GM12878 (cell line): ENCODE measurements around the gene ZNF10. TPM values are rescaled to one million over a fixed set of nuclear protein-coding genes. Genes with fewer than 3 reads are reported as not detected.

ENCODE experiments used
- BACH1 ChIP-seq: fragments of 450-650 bp; IDR thresholded peaks from 2 replicates; pipeline ENCODE4 v1.6.1; 2017; ENCODE audit warnings: mild to moderate bottlenecking, borderline replicate concordance
- CREB1 ChIP-seq: IDR thresholded peaks from 2 replicates; pipeline ENCODE4 v1.6.1; 2012; ENCODE audit warnings: low read depth, mild to moderate bottlenecking, inconsistent platforms
- CREM ChIP-seq: IDR thresholded peaks from 2 replicates; pipeline ENCODE4 v1.6.1; 2014; ENCODE audit warnings: antibody characterized with exemption, low read depth
- HDGF ChIP-seq: fragments of 450-650 bp; IDR thresholded peaks from 2 replicates; pipeline ENCODE4 v1.6.1; 2016; ENCODE audit warnings: antibody characterized with exemption
- NBN ChIP-seq: fragments of 450-650 bp; IDR thresholded peaks from 2 replicates; pipeline ENCODE4 v1.6.1; 2016
- RCOR1 ChIP-seq: conservative IDR thresholded peaks from 2 replicates; pipeline ENCODE4 v1.6.1; 2012; ENCODE audit warnings: low read depth, low read length, improper control_type of control experiment
- SMAD5 ChIP-seq: IDR thresholded peaks from 2 replicates; pipeline ENCODE4 v1.6.1; 2016; ENCODE audit warnings: antibody characterized with exemption, low read depth
- SPI1 ChIP-seq: IDR thresholded peaks from 2 replicates; pipeline ENCODE4 v1.6.1; 2011; ENCODE audit warnings: low read depth, mild to moderate bottlenecking, low read length, moderate library complexity, borderline replicate concordance; ENCODE audit not compliant: insufficient read depth
- STAT3 ChIP-seq: IDR thresholded peaks from 2 replicates; pipeline ENCODE4 v1.6.1; 2011; ENCODE audit warnings: low read depth, low read length, improper control_type of control experiment
- SUPT20H ChIP-seq: IDR thresholded peaks from 2 replicates; pipeline ENCODE4 v1.6.1; 2011; ENCODE audit warnings: low read depth, mild to moderate bottlenecking, low read length, moderate library complexity, borderline replicate concordance; ENCODE audit not compliant: control insufficient read depth
- ZNF207 ChIP-seq: fragments of 450-650 bp; IDR thresholded peaks from 2 replicates; pipeline ENCODE4 v1.6.1; 2014; ENCODE audit warnings: antibody characterized with exemption, mild to moderate bottlenecking, borderline replicate concordance
- polyA plus RNA-seq, 11 experiments: library from polyadenylated mRNA; depleted of rRNA in 4 of 11; unstranded in 6 of 11; stranded (reverse) in 5 of 11; fragments of >200 nt; fragmentation: Nextera tagmentation in 4 of 11; fragmentation: Illumina TruSeq in 1 of 11; extraction: Ambion mirVana in 4 of 11; extraction: Trizol in 1 of 11; gene quantifications; 1 replicate in 1 of 11; 2 replicates in 10 of 11; pipeline versions ENCODE4 v1.2.1 to v1.2.3, GENCODE V29; 2011 to 2016; ENCODE audit warnings: inconsistent platforms in 2 of 11, missing spikeins in 2 of 11, low read depth in 1 of 11
- total RNA-seq, 4 experiments: library from RNA; depleted of rRNA in 3 of 4; stranded (reverse); fragments of >200 nt in 3 of 4; fragmentation: Illumina TruSeq in 1 of 4; extraction: Trizol in 1 of 4; gene quantifications; 2 replicates each; pipeline versions ENCODE4 v1.2.1 to v1.2.3, GENCODE V29; 2013 to 2021
- TF ChIP-seq, protein P1 (sequence below), 3 experiments: IDR thresholded peaks in 2 of 3; conservative IDR thresholded peaks in 1 of 3; 2 replicates each; pipeline ENCODE4 v1.5.1; 2011; ENCODE audit warnings: low read depth in 3 of 3, low read length in 3 of 3, mild to moderate bottlenecking in 3 of 3, control low read depth in 2 of 3, moderate library complexity in 2 of 3, inconsistent platforms in 1 of 3, mixed read lengths in 1 of 3; ENCODE audit not compliant: control insufficient read depth in 2 of 3, insufficient read depth in 1 of 3; ENCODE audit errors: extremely low read depth in 1 of 3
- TF ChIP-seq, protein P2 (sequence below): IDR thresholded peaks from 2 replicates; pipeline ENCODE4 v1.6.1; 2012; ENCODE audit warnings: mild to moderate bottlenecking, low read depth, low read length
- TF ChIP-seq, protein P3 (sequence below): IDR thresholded peaks from 2 replicates; pipeline ENCODE4 v1.6.1; 2011; ENCODE audit warnings: low read depth, low read length, improper control_type of control experiment, borderline replicate concordance
- TF ChIP-seq, protein P4 (sequence below): IDR thresholded peaks from 2 replicates; pipeline ENCODE4 v1.6.1; 2012; ENCODE audit warnings: improper control_type of control experiment, low read depth, low read length; ENCODE audit not compliant: insufficient replicate concordance
- TF ChIP-seq, protein P5 (sequence below): IDR thresholded peaks from 2 replicates; pipeline ENCODE4 v1.6.1; 2012; ENCODE audit warnings: low read length, inconsistent platforms

ZNF10 gene
- total and polyA plus RNA-seq, 10 of the 15 experiments (the other 5 are each of a cell fraction or from before 2014, with no cell fraction given), result 1.7 to 4.2 (median 2.9) TPM

- TF ChIP-seq RCOR1 (no peak), SMAD5 (no peak), STAT3 (no peak), CREM (peak; percentile 85), SPI1 (no peak), CREB1 (peak; percentile 94), SUPT20H (no peak), HDGF (no peak), ZNF207 (peak; percentile 53; the same call in 1 of the 2 replicates), NBN (0 out of 2 replicates have a peak, but pooled peaks have one; percentile 27), BACH1 (peak; percentile 79; the same call in 1 of the 2 replicates)
- TF ChIP-seq, protein P1, sequence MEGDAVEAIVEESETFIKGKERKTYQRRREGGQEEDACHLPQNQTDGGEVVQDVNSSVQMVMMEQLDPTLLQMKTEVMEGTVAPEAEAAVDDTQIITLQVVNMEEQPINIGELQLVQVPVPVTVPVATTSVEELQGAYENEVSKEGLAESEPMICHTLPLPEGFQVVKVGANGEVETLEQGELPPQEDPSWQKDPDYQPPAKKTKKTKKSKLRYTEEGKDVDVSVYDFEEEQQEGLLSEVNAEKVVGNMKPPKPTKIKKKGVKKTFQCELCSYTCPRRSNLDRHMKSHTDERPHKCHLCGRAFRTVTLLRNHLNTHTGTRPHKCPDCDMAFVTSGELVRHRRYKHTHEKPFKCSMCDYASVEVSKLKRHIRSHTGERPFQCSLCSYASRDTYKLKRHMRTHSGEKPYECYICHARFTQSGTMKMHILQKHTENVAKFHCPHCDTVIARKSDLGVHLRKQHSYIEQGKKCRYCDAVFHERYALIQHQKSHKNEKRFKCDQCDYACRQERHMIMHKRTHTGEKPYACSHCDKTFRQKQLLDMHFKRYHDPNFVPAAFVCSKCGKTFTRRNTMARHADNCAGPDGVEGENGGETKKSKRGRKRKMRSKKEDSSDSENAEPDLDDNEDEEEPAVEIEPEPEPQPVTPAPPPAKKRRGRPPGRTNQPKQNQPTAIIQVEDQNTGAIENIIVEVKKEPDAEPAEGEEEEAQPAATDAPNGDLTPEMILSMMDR (IDR thresholded peaks at IDR 0.05 in 2 of 3, conservative IDR thresholded peaks at IDR 0.05 in 1 of 3; ENCODE audit: control insufficient read depth in 2 of 3, extremely low read depth in 1 of 3, insufficient read depth in 1 of 3, low read depth in 3 of 3, low read length in 3 of 3), result no peak
- TF ChIP-seq, protein P2, sequence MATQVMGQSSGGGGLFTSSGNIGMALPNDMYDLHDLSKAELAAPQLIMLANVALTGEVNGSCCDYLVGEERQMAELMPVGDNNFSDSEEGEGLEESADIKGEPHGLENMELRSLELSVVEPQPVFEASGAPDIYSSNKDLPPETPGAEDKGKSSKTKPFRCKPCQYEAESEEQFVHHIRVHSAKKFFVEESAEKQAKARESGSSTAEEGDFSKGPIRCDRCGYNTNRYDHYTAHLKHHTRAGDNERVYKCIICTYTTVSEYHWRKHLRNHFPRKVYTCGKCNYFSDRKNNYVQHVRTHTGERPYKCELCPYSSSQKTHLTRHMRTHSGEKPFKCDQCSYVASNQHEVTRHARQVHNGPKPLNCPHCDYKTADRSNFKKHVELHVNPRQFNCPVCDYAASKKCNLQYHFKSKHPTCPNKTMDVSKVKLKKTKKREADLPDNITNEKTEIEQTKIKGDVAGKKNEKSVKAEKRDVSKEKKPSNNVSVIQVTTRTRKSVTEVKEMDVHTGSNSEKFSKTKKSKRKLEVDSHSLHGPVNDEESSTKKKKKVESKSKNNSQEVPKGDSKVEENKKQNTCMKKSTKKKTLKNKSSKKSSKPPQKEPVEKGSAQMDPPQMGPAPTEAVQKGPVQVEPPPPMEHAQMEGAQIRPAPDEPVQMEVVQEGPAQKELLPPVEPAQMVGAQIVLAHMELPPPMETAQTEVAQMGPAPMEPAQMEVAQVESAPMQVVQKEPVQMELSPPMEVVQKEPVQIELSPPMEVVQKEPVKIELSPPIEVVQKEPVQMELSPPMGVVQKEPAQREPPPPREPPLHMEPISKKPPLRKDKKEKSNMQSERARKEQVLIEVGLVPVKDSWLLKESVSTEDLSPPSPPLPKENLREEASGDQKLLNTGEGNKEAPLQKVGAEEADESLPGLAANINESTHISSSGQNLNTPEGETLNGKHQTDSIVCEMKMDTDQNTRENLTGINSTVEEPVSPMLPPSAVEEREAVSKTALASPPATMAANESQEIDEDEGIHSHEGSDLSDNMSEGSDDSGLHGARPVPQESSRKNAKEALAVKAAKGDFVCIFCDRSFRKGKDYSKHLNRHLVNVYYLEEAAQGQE, result no peak
- TF ChIP-seq, protein P3, sequence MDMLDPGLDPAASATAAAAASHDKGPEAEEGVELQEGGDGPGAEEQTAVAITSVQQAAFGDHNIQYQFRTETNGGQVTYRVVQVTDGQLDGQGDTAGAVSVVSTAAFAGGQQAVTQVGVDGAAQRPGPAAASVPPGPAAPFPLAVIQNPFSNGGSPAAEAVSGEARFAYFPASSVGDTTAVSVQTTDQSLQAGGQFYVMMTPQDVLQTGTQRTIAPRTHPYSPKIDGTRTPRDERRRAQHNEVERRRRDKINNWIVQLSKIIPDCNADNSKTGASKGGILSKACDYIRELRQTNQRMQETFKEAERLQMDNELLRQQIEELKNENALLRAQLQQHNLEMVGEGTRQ, result no peak
- TF ChIP-seq, protein P4, sequence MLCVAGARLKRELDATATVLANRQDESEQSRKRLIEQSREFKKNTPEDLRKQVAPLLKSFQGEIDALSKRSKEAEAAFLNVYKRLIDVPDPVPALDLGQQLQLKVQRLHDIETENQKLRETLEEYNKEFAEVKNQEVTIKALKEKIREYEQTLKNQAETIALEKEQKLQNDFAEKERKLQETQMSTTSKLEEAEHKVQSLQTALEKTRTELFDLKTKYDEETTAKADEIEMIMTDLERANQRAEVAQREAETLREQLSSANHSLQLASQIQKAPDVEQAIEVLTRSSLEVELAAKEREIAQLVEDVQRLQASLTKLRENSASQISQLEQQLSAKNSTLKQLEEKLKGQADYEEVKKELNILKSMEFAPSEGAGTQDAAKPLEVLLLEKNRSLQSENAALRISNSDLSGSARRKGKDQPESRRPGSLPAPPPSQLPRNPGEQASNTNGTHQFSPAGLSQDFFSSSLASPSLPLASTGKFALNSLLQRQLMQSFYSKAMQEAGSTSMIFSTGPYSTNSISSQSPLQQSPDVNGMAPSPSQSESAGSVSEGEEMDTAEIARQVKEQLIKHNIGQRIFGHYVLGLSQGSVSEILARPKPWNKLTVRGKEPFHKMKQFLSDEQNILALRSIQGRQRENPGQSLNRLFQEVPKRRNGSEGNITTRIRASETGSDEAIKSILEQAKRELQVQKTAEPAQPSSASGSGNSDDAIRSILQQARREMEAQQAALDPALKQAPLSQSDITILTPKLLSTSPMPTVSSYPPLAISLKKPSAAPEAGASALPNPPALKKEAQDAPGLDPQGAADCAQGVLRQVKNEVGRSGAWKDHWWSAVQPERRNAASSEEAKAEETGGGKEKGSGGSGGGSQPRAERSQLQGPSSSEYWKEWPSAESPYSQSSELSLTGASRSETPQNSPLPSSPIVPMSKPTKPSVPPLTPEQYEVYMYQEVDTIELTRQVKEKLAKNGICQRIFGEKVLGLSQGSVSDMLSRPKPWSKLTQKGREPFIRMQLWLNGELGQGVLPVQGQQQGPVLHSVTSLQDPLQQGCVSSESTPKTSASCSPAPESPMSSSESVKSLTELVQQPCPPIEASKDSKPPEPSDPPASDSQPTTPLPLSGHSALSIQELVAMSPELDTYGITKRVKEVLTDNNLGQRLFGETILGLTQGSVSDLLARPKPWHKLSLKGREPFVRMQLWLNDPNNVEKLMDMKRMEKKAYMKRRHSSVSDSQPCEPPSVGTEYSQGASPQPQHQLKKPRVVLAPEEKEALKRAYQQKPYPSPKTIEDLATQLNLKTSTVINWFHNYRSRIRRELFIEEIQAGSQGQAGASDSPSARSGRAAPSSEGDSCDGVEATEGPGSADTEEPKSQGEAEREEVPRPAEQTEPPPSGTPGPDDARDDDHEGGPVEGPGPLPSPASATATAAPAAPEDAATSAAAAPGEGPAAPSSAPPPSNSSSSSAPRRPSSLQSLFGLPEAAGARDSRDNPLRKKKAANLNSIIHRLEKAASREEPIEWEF, result no peak
- TF ChIP-seq, protein P5, sequence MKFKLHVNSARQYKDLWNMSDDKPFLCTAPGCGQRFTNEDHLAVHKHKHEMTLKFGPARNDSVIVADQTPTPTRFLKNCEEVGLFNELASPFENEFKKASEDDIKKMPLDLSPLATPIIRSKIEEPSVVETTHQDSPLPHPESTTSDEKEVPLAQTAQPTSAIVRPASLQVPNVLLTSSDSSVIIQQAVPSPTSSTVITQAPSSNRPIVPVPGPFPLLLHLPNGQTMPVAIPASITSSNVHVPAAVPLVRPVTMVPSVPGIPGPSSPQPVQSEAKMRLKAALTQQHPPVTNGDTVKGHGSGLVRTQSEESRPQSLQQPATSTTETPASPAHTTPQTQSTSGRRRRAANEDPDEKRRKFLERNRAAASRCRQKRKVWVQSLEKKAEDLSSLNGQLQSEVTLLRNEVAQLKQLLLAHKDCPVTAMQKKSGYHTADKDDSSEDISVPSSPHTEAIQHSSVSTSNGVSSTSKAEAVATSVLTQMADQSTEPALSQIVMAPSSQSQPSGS, result no peak
These were observed at the start of gene ZNF10, which contains the start of gene ZNF891 (continued) for GRCh38 chr12:133130038-133130807.
